ENCODE measurements around the gene MARCOL.

Gene MARCOL

DNA sequence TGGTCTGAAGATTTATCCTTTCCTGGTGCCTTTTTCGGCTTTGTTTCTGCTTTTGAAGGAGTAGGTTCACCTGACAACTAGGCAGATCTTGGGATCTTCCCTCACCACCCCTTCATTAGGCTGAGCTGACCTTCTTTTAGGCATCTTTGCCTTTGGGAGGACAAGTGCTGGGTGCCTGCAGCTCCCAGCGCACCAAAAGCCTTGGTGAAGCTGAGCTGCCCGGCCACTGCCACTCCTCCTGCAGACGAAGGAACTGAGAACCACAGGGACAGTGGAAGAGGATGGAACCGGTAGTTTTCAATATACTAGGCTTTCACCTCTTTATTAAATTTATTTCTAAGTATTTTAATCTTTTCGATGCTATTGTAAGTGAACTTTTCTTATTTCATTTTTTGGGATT, 16.8 kb upstream of the MARCOL start:
- Histone ChIP-seq H3K4me2 (ENCODE audit: low read length) (no peak overlapping the region), H3K9me2 (replicated peaks; ENCODE audit: control insufficient read depth, low read length) (no peaks in the 10 kb centered on the region), H3K79me2 (ENCODE audit: control insufficient read depth, low read length) (no peaks in the 10 kb centered on the region), H3K36me3 (ENCODE audit: control insufficient read depth, low read length) (no peaks in the 10 kb centered on the region), H3F3A (ENCODE audit: control insufficient read depth, insufficient read depth) (no peaks in the 10 kb centered on the region), H3K4me3 (ENCODE audit: low read length) (no peak overlapping the region), H3K4me1 (ENCODE audit: control insufficient read depth, low read length) (no peaks in the 10 kb centered on the region), H3K27me3 (ENCODE audit: control insufficient read depth, low read length) (no peaks in the 10 kb centered on the region), H4K20me1 (ENCODE audit: control insufficient read depth, insufficient read depth, low read depth, low read length) (no peaks in the 10 kb centered on the region), H3K9me3 (ENCODE audit: control insufficient read depth, insufficient read depth, low read length) (no peaks in the 10 kb centered on the region), H3K27ac (ENCODE audit: low read depth, low read length) (no peak overlapping the region)
- TF ChIP-seq EZH2phosphoT487 (IDR thresholded peaks at IDR 0.05; ENCODE audit: borderline replicate concordance, low read length): no peak
- TF ChIP-seq, protein P1, sequence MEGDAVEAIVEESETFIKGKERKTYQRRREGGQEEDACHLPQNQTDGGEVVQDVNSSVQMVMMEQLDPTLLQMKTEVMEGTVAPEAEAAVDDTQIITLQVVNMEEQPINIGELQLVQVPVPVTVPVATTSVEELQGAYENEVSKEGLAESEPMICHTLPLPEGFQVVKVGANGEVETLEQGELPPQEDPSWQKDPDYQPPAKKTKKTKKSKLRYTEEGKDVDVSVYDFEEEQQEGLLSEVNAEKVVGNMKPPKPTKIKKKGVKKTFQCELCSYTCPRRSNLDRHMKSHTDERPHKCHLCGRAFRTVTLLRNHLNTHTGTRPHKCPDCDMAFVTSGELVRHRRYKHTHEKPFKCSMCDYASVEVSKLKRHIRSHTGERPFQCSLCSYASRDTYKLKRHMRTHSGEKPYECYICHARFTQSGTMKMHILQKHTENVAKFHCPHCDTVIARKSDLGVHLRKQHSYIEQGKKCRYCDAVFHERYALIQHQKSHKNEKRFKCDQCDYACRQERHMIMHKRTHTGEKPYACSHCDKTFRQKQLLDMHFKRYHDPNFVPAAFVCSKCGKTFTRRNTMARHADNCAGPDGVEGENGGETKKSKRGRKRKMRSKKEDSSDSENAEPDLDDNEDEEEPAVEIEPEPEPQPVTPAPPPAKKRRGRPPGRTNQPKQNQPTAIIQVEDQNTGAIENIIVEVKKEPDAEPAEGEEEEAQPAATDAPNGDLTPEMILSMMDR (IDR thresholded peaks at IDR 0.05; ENCODE audit: low read depth, low read length, poor library complexity, severe bottlenecking): no peak

GRCh38 chr5:148224117-148224742, 14.1 kb upstream of the MARCOL start:
- Histone ChIP-seq H3K9me2 (replicated peaks; ENCODE audit: control insufficient read depth, low read length) (no peaks in the 10 kb centered on the region), H3K4me1 (ENCODE audit: control insufficient read depth, low read length) (no peaks in the 10 kb centered on the region), H3K9me3 (ENCODE audit: control insufficient read depth, insufficient read depth, low read length) (no peaks in the 10 kb centered on the region), H3K27ac (ENCODE audit: low read depth, low read length) (no peak overlapping the region), H3K4me3 (ENCODE audit: low read length) (no peak overlapping the region), H3K4me2 (ENCODE audit: low read length) (no peak overlapping the region), H3F3A (ENCODE audit: control insufficient read depth, insufficient read depth) (no peaks in the 10 kb centered on the region), H3K79me2 (ENCODE audit: control insufficient read depth, low read length) (no peaks in the 10 kb centered on the region), H4K20me1 (ENCODE audit: control insufficient read depth, insufficient read depth, low read depth, low read length) (no peaks in the 10 kb centered on the region), H3K27me3 (ENCODE audit: control insufficient read depth, low read length) (no peaks in the 10 kb centered on the region), H3K36me3 (ENCODE audit: control insufficient read depth, low read length) (no peaks in the 10 kb centered on the region)
- no peak for TF ChIP-seq EZH2phosphoT487 (IDR thresholded peaks at IDR 0.05; ENCODE audit: borderline replicate concordance, low read length)
- TF ChIP-seq, protein P1 (IDR thresholded peaks at IDR 0.05; ENCODE audit: low read depth, low read length, poor library complexity, severe bottlenecking): no peak

GRCh38 chr5:148228392-148228984, 9.8 kb upstream of the MARCOL start:
- H3F3A ChIP-seq (ENCODE audit: control insufficient read depth, insufficient read depth): no peaks in the 10 kb centered on the region
- H3K9me3 ChIP-seq (ENCODE audit: control insufficient read depth, insufficient read depth, low read length): no peaks in the 10 kb centered on the region
- H3K9me2 ChIP-seq (replicated peaks; ENCODE audit: control insufficient read depth, low read length): no peaks in the 10 kb centered on the region
- H3K27ac ChIP-seq (ENCODE audit: low read depth, low read length): no peak overlapping the region
- H3K4me3 ChIP-seq (ENCODE audit: low read length): no peak overlapping the region
- H4K20me1 ChIP-seq (ENCODE audit: control insufficient read depth, insufficient read depth, low read depth, low read length): no peaks in the 10 kb centered on the region
- H3K4me1 ChIP-seq (ENCODE audit: control insufficient read depth, low read length): no peaks in the 10 kb centered on the region
- H3K36me3 ChIP-seq (ENCODE audit: control insufficient read depth, low read length): no peaks in the 10 kb centered on the region
- H3K79me2 ChIP-seq (ENCODE audit: control insufficient read depth, low read length): no peaks in the 10 kb centered on the region
- TF ChIP-seq, protein P1 (IDR thresholded peaks at IDR 0.05; ENCODE audit: low read depth, low read length, poor library complexity, severe bottlenecking): no peak
- TF ChIP-seq EZH2phosphoT487 (IDR thresholded peaks at IDR 0.05; ENCODE audit: borderline replicate concordance, low read length): no peak
- H3K27me3 ChIP-seq (ENCODE audit: control insufficient read depth, low read length): no peaks in the 10 kb centered on the region
- H3K4me2 ChIP-seq (ENCODE audit: low read length): no peak overlapping the region
